HG02571 (cell line): ENCODE data around the gene GOLGA6L10.
"Not testable (repeated sequence)": the region's sequence is repeated elsewhere in the genome, so short reads cannot be mapped to it uniquely, and the experiment has no call there.

Experiments used
- ATAC-seq: cut with Tn5 transposase; IDR thresholded peaks from one replicate; pipeline ENCODE4 v1.9.1; 2021; ENCODE audit warnings: mild to moderate bottlenecking, moderate library complexity; ENCODE audit not compliant: unreplicated experiment

Gene GOLGA6L10

GRCh38 chr15:82301296-82302016 lies 47.8 kb downstream of the GOLGA6L10 start:
- no peak for ATAC-seq

GRCh38 chr15:82300883-82301282 lies 48.4 kb downstream of the GOLGA6L10 start:
- no peak for ATAC-seq

- ATAC-seq: not testable (repeated sequence)
Observed at GRCh38 chr15:82300326-82300725, 48.9 kb downstream of the GOLGA6L10 start.

- not testable (repeated sequence) for ATAC-seq
Observed at GRCh38 chr15:82299511-82299914, 49.8 kb downstream of the GOLGA6L10 start.

GRCh38 chr15:82298520-82298919 lies 50.8 kb downstream of the GOLGA6L10 start:
- no peak for ATAC-seq

GRCh38 chr15:82298032-82298431 lies 51.2 kb downstream of the GOLGA6L10 start:
- ATAC-seq: no peak

- ATAC-seq: no peak
Observed at GRCh38 chr15:82297546-82297945, 51.7 kb downstream of the GOLGA6L10 start.

- no peak for ATAC-seq
Observed at GRCh38 chr15:82294061-82294690, 55.1 kb downstream of the GOLGA6L10 start.

GRCh38 chr15:82292271-82292670 lies 57.0 kb downstream of the GOLGA6L10 start:
- no peak for ATAC-seq
